Measurements from ENCODE around the gene SLC22A7. TPM values are rescaled to one million over a fixed set of nuclear protein-coding genes. Genes with fewer than 3 reads are reported as not detected.
"Not testable (repeated sequence)": the region's sequence is repeated elsewhere in the genome, so short reads cannot be mapped to it uniquely, and the experiment has no call there.

Gene SLC22A7
- total RNA-seq, 6 experiments from 2014 or later, result 145 to 348 (median 185) TPM

DNA sequence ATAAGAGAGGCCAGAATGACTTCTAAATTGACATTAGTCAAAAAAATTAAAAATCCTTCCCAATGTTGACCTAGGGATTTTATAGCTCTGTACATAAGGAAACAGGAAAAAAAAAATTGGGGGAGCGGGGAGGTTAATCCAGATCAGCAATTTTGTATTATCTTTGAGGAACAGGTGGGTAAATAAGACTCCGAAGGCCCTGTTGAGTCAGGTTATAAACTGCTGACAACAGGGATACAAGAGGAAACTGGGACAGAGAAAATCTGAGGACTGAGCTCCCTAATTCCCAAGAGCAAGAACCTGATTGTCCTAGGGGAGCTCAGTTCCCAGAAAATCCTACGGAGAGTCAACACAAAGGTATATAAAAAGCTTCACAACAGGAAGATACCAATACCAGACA is 37.4 kb downstream of the SLC22A7 start:
- no peaks in the 10 kb centered on the region for H3K4me1 ChIP-seq
- no peak overlapping the region for H3K27ac ChIP-seq
- no peaks in the 10 kb centered on the region for H3K9me3 ChIP-seq
- 68% methylated on average over 2 of the region's 3 CpGs for WGBS (ENCODE audit: insufficient coverage, low coverage, low lambda C conversion rate, missing lambda C conversion rate)
- DNase-seq (no peak), ATAC-seq (peak in 1 of 4 donors; percentile 32)
- peaks cover 0 to 16% (median 6%) of the 10 kb centered on the region in 4 donors for H3K36me3 ChIP-seq
- intact Hi-C loops (cut with DNase I), result no loop called here
- TF ChIP-seq, protein P1, sequence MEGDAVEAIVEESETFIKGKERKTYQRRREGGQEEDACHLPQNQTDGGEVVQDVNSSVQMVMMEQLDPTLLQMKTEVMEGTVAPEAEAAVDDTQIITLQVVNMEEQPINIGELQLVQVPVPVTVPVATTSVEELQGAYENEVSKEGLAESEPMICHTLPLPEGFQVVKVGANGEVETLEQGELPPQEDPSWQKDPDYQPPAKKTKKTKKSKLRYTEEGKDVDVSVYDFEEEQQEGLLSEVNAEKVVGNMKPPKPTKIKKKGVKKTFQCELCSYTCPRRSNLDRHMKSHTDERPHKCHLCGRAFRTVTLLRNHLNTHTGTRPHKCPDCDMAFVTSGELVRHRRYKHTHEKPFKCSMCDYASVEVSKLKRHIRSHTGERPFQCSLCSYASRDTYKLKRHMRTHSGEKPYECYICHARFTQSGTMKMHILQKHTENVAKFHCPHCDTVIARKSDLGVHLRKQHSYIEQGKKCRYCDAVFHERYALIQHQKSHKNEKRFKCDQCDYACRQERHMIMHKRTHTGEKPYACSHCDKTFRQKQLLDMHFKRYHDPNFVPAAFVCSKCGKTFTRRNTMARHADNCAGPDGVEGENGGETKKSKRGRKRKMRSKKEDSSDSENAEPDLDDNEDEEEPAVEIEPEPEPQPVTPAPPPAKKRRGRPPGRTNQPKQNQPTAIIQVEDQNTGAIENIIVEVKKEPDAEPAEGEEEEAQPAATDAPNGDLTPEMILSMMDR (IDR thresholded peaks at IDR 0.05), result no peak
- TF ChIP-seq POLR2A (IDR thresholded peaks at IDR 0.05), result no peak
- no peaks in the 10 kb centered on the region for H3K27me3 ChIP-seq
- H3K4me3 ChIP-seq, result no peak overlapping the region

DNA sequence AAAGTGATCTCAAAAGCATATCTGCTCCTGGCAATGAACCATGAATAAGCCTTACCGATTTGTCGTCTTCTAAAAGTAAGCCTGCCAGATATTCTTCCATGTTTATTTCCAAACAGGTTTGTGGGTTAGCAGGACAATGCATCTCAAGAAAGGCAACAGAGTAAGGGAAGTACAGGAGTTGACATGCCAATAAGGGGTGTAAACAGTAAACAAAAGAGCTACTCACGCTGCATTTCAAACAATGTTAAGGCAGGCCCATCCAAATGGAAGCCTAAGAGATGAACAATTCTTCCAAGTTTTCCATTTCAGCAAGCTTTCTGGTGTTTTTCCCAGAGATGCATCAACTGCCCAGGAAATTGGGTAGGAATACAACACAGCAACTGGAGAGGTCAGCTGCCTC is 38.3 kb downstream of the SLC22A7 start:
- ATAC-seq, result no peak
- 91% methylated on average over 3 of the region's 3 CpGs for WGBS (ENCODE audit: insufficient coverage, low coverage, low lambda C conversion rate, missing lambda C conversion rate)
- no peak for DNase-seq
- intact Hi-C loops (cut with DNase I), result no loop called here
- H3K27me3 ChIP-seq, result no peaks in the 10 kb centered on the region
- TF ChIP-seq, protein P1 (IDR thresholded peaks at IDR 0.05), result no peak
- no peak for TF ChIP-seq POLR2A (IDR thresholded peaks at IDR 0.05)
- H3K4me3 ChIP-seq, result no peak overlapping the region
- no peak overlapping the region for H3K27ac ChIP-seq
- no peaks in the 10 kb centered on the region for H3K9me3 ChIP-seq
- H3K36me3 ChIP-seq, result peaks cover 0 to 25% (median 8%) of the 10 kb centered on the region in 4 donors
- H3K4me1 ChIP-seq, result no peaks in the 10 kb centered on the region

DNA sequence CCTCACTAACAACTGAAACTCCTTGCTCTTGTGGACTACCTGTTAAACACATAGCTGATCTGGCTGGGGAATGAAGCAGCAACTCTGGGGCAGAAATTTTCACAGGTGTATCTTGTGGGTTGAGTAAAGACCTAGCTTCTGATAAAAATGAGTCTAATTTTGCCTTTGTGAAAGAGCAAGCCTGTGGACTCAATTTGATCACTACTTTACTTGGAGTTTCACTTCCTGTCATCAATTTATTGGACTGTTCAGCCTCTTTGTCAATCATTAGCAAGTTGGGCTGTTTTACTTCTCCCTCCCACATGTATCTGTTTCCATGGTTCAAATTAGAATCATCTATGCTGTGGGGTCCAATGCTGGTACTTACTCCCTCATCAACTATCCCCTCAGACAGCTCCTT is 40.2 kb downstream of the SLC22A7 start:
- Histone ChIP-seq H3K27me3 (no peaks in the 10 kb centered on the region), H3K36me3 (peaks cover 0 to 39% (median 10%) of the 10 kb centered on the region in 4 donors), H3K9me3 (no peaks in the 10 kb centered on the region), H3K4me3 (no peak overlapping the region), H3K27ac (no peak overlapping the region), H3K4me1 (no peaks in the 10 kb centered on the region)
- ATAC-seq (no peak), DNase-seq (no peak)
- no peak for TF ChIP-seq POLR2A (IDR thresholded peaks at IDR 0.05)
- TF ChIP-seq, protein P1 (IDR thresholded peaks at IDR 0.05), result no peak
- intact Hi-C loops (cut with DNase I), result no loop called here

DNA sequence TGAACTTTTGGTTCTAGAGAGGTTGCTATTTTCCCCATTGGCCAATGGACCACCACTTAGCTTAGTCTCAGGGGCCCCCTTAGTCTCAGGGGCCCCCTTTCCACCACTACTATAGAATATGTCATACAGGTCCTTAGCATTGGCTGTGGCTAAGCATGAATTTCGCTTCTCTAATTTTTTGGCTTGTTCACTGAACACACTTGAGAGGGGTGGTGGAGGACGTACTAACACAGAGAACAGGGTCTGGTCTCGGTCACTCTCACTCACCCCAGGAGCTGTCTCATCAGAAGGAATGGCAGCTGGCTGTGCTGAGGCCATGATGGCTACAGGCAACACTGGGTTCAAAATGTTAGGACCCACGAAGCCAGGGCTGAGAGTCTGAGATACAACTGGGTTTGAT is 41.1 kb downstream of the SLC22A7 start:
- intact Hi-C loops (cut with DNase I), result no loop called here
- Histone ChIP-seq H3K9me3 (no peaks in the 10 kb centered on the region), H3K27me3 (no peaks in the 10 kb centered on the region), H3K4me3 (no peak overlapping the region), H3K4me1 (no peaks in the 10 kb centered on the region), H3K27ac (no peak overlapping the region), H3K36me3 (peaks cover 0 to 39% (median 10%) of the 10 kb centered on the region in 4 donors)
- ATAC-seq (no peak), DNase-seq (no peak)
- TF ChIP-seq POLR2A (IDR thresholded peaks at IDR 0.05), result no peak
- TF ChIP-seq, protein P1 (IDR thresholded peaks at IDR 0.05), result no peak
- WGBS (ENCODE audit: insufficient coverage, low coverage, low lambda C conversion rate, missing lambda C conversion rate), result 94% methylated on average over 4 of the region's 4 CpGs

DNA sequence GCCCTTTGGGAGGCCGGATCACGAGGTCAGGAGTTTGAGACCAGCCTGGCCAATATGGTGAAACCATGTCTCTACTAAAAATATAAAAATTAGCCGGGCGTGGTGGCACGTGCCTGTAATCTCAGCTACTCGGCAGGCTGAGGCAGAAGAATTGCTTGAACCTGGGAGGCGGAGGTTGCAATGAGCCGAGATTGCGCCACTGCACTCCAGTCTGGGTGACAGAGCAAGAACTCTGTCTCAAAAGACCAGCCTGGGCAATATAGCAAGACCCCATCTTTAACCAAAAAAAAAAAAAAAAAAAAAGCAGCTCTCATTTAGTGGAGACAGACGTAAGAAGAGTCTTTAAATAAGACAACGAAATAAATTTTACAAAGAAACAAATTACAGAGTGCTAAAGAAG is 48.2 kb downstream of the SLC22A7 start:
- H3K9me3 ChIP-seq; ATAC-seq; intact Hi-C loops (cut with DNase I); H3K4me3 ChIP-seq; H3K27me3 ChIP-seq; H3K4me1 ChIP-seq; DNase-seq; H3K27ac ChIP-seq: not testable (repeated sequence)
- WGBS (ENCODE audit: insufficient coverage, low coverage, low lambda C conversion rate, missing lambda C conversion rate), result 97% methylated on average over 6 of the region's 11 CpGs
- H3K36me3 ChIP-seq, result peaks cover 3 to 51% (median 15%) of the 10 kb centered on the region in 4 donors

All from right lobe of liver (tissue), 6 donors.